Muscle layer of colon (tissue), 2 donors: ENCODE measurements around the gene FAM241A.

ENCODE experiments used
- H3K27ac ChIP-seq: one replicate; pipeline ENCODE4 v1.7.0; 2013; ENCODE audit warnings: low read depth, mild to moderate bottlenecking, low read length, moderate library complexity
- H3K27me3 ChIP-seq, 2 donors: one replicate each; pipeline ENCODE4 v1.7.0; 2013; ENCODE audit warnings: low read length in 2 of 2, mild to moderate bottlenecking in 2 of 2; ENCODE audit not compliant: insufficient read depth in 2 of 2, control insufficient read depth in 1 of 2
- H3K36me3 ChIP-seq: one replicate; pipeline ENCODE4 v1.7.0; 2013; ENCODE audit warnings: mild to moderate bottlenecking, low read length; ENCODE audit not compliant: insufficient read depth
- H3K4me1 ChIP-seq: one replicate; pipeline ENCODE4 v1.7.0; 2013; ENCODE audit warnings: mild to moderate bottlenecking, low read length; ENCODE audit not compliant: insufficient read depth
- H3K4me3 ChIP-seq, 2 donors: one replicate each; pipeline ENCODE4 v1.7.0; 2013; ENCODE audit warnings: low read length in 2 of 2, low read depth in 1 of 2, mild to moderate bottlenecking in 1 of 2, moderate library complexity in 1 of 2
- H3K9ac ChIP-seq: one replicate; pipeline ENCODE4 v1.7.0; 2013; ENCODE audit warnings: low read length
- H3K9me3 ChIP-seq: one replicate; pipeline ENCODE4 v1.7.0; 2013; ENCODE audit warnings: mild to moderate bottlenecking, low read length
- donor health status: abdominal sarcoma.
- donor health status: Adenocarcinoma of cecum.

The FAM241A gene

GRCh38 chr4:112114452-112114851 lies 30.8 kb upstream of the FAM241A start:
- no peaks in the 10 kb centered on the region for H3K27me3 ChIP-seq
- H3K36me3 ChIP-seq = no peaks in the 10 kb centered on the region
- H3K27ac ChIP-seq = no peak overlapping the region
- no peaks in the 10 kb centered on the region for H3K9me3 ChIP-seq
- no peak overlapping the region for H3K4me3 ChIP-seq
- no peaks in the 10 kb centered on the region for H3K4me1 ChIP-seq
- H3K9ac ChIP-seq = no peak overlapping the region

GRCh38 chr4:112118742-112119352 lies 26.4 kb upstream of the FAM241A start:
- Histone ChIP-seq H3K27ac (no peak overlapping the region), H3K36me3 (no peaks in the 10 kb centered on the region), H3K4me1 (no peaks in the 10 kb centered on the region), H3K27me3 (no peaks in the 10 kb centered on the region), H3K9me3 (no peaks in the 10 kb centered on the region), H3K4me3 (no peak overlapping the region), H3K9ac (no peak overlapping the region)

- H3K4me1 ChIP-seq = no peaks in the 10 kb centered on the region
- H3K9me3 ChIP-seq = no peaks in the 10 kb centered on the region
- no peak overlapping the region for H3K4me3 ChIP-seq
- H3K36me3 ChIP-seq = no peaks in the 10 kb centered on the region
- no peaks in the 10 kb centered on the region for H3K27me3 ChIP-seq
- H3K27ac ChIP-seq = no peak overlapping the region
- no peak overlapping the region for H3K9ac ChIP-seq
Observed at GRCh38 chr4:112119353-112119783, 25.9 kb upstream of the FAM241A start.

- Histone ChIP-seq H3K9me3 (no peaks in the 10 kb centered on the region), H3K27ac (no peak overlapping the region), H3K36me3 (no peaks in the 10 kb centered on the region)
Observed at GRCh38 chr4:112120021-112120420, 25.2 kb upstream of the FAM241A start.

GRCh38 chr4:112125416-112125815 lies 19.8 kb upstream of the FAM241A start:
- no peak overlapping the region for H3K27ac ChIP-seq
- H3K4me1 ChIP-seq = no peaks in the 10 kb centered on the region
- H3K9me3 ChIP-seq = no peaks in the 10 kb centered on the region
- H3K27me3 ChIP-seq = no peaks in the 10 kb centered on the region
- no peaks in the 10 kb centered on the region for H3K36me3 ChIP-seq
- no peak overlapping the region for H3K4me3 ChIP-seq
- H3K9ac ChIP-seq = no peak overlapping the region

More at GRCh38 chr4:112120021-112120420, 25.2 kb upstream of the FAM241A start:
- H3K27me3 ChIP-seq = no peaks in the 10 kb centered on the region
- H3K4me3 ChIP-seq = no peak overlapping the region
- H3K9ac ChIP-seq = no peak overlapping the region
- no peaks in the 10 kb centered on the region for H3K4me1 ChIP-seq

GRCh38 chr4:112127048-112127637 lies 18.1 kb upstream of the FAM241A start:
- no peaks in the 10 kb centered on the region for H3K27me3 ChIP-seq
- H3K9ac ChIP-seq = no peak overlapping the region
- H3K36me3 ChIP-seq = no peaks in the 10 kb centered on the region
- H3K27ac ChIP-seq = no peak overlapping the region
- no peak overlapping the region for H3K4me3 ChIP-seq
- no peaks in the 10 kb centered on the region for H3K9me3 ChIP-seq
- H3K4me1 ChIP-seq = no peaks in the 10 kb centered on the region

- H3K9ac ChIP-seq = no peak overlapping the region
- H3K4me1 ChIP-seq = no peaks in the 10 kb centered on the region
- no peaks in the 10 kb centered on the region for H3K27me3 ChIP-seq
- no peaks in the 10 kb centered on the region for H3K36me3 ChIP-seq
- no peak overlapping the region for H3K27ac ChIP-seq
- no peak overlapping the region for H3K4me3 ChIP-seq
- H3K9me3 ChIP-seq = no peaks in the 10 kb centered on the region
Observed at GRCh38 chr4:112127803-112128202, 17.5 kb upstream of the FAM241A start.

- Histone ChIP-seq H3K4me3 (no peak overlapping the region), H3K9me3 (no peaks in the 10 kb centered on the region), H3K9ac (no peak overlapping the region), H3K27ac (no peak overlapping the region), H3K36me3 (no peaks in the 10 kb centered on the region), H3K27me3 (no peaks in the 10 kb centered on the region), H3K4me1 (no peaks in the 10 kb centered on the region)
Observed at GRCh38 chr4:112128452-112128851, 16.8 kb upstream of the FAM241A start.

- no peaks in the 10 kb centered on the region for H3K36me3 ChIP-seq
- no peaks in the 10 kb centered on the region for H3K9me3 ChIP-seq
- no peak overlapping the region for H3K4me3 ChIP-seq
- H3K27me3 ChIP-seq = no peaks in the 10 kb centered on the region
- no peaks in the 10 kb centered on the region for H3K4me1 ChIP-seq
- H3K9ac ChIP-seq = no peak overlapping the region
- no peak overlapping the region for H3K27ac ChIP-seq
Observed at GRCh38 chr4:112130906-112131305, 14.3 kb upstream of the FAM241A start.

GRCh38 chr4:112136551-112136950 lies 8.7 kb upstream of the FAM241A start:
- Histone ChIP-seq H3K4me3 (no peak overlapping the region), H3K4me1 (no peaks in the 10 kb centered on the region), H3K27ac (no peak overlapping the region), H3K9me3 (no peaks in the 10 kb centered on the region), H3K36me3 (no peaks in the 10 kb centered on the region), H3K9ac (no peak overlapping the region), H3K27me3 (no peaks in the 10 kb centered on the region)

GRCh38 chr4:112138538-112138937 lies 6.7 kb upstream of the FAM241A start:
- Histone ChIP-seq H3K4me3 (no peak overlapping the region), H3K4me1 (no peaks in the 10 kb centered on the region), H3K27me3 (no peaks in the 10 kb centered on the region), H3K9ac (no peak overlapping the region), H3K9me3 (no peaks in the 10 kb centered on the region), H3K27ac (no peak overlapping the region), H3K36me3 (no peaks in the 10 kb centered on the region)

- H3K27ac ChIP-seq = no peak overlapping the region
- no peaks in the 10 kb centered on the region for H3K9me3 ChIP-seq
- H3K4me1 ChIP-seq = no peaks in the 10 kb centered on the region
- H3K36me3 ChIP-seq = no peaks in the 10 kb centered on the region
- H3K4me3 ChIP-seq = no peak overlapping the region
- no peaks in the 10 kb centered on the region for H3K27me3 ChIP-seq
- no peak overlapping the region for H3K9ac ChIP-seq
Observed at GRCh38 chr4:112140536-112140935, 4.7 kb upstream of the FAM241A start.
